Chondrocyte (in vitro differentiated cells): ENCODE results near the gene LRRTM4. TPM values are rescaled to one million over a fixed set of nuclear protein-coding genes. Genes with fewer than 3 reads are reported as not detected.
"Not testable (repeated sequence)": the region's sequence is repeated elsewhere in the genome, so short reads cannot be mapped to it uniquely, and the experiment has no call there.

Source experiments
- DNase-seq: peaks from one replicate; pipeline ENCODE4 v3.0.0; 2021; ENCODE audit warnings: mixed read lengths, low spot score
- H3K27ac Mint-ChIP-seq: one replicate; pipeline ENCODE4 v1.8.0; 2021; ENCODE audit warnings: mild to moderate bottlenecking, moderate library complexity, mixed read lengths; ENCODE audit not compliant: unreplicated experiment
- H3K27me3 Mint-ChIP-seq: 2 replicates; pipeline ENCODE4 v1.8.0; 2021; ENCODE audit warnings: low read depth, mixed read lengths
- H3K36me3 Mint-ChIP-seq: 2 replicates; pipeline ENCODE4 v1.8.0; 2021; ENCODE audit warnings: low read depth, mixed read lengths
- H3K4me1 Mint-ChIP-seq: 2 replicates; pipeline ENCODE4 v1.8.0; 2021; ENCODE audit warnings: low read depth, mild to moderate bottlenecking, mixed read lengths
- H3K4me3 Mint-ChIP-seq: one replicate; pipeline ENCODE4 v1.8.0; 2021; ENCODE audit warnings: mild to moderate bottlenecking, moderate library complexity, mixed read lengths; ENCODE audit not compliant: unreplicated experiment
- H3K9me3 Mint-ChIP-seq: 2 replicates; pipeline ENCODE4 v1.8.0; 2021; ENCODE audit warnings: low read depth, mixed read lengths
- total RNA-seq: library from RNA; stranded (reverse); gene quantifications from 3 replicates; pipeline ENCODE4 v1.2.1, GENCODE V29; 2021
- TF ChIP-seq, protein P1 (sequence below): fragments of 200-600 bp; sonication (generic); IDR thresholded peaks from 2 replicates; pipeline ENCODE4 v1.5.0; 2021; ENCODE audit warnings: antibody characterized with exemption, mild to moderate bottlenecking, moderate library complexity

LRRTM4 gene
- total RNA-seq, 1 donor from 2014 or later = not detected

DNA sequence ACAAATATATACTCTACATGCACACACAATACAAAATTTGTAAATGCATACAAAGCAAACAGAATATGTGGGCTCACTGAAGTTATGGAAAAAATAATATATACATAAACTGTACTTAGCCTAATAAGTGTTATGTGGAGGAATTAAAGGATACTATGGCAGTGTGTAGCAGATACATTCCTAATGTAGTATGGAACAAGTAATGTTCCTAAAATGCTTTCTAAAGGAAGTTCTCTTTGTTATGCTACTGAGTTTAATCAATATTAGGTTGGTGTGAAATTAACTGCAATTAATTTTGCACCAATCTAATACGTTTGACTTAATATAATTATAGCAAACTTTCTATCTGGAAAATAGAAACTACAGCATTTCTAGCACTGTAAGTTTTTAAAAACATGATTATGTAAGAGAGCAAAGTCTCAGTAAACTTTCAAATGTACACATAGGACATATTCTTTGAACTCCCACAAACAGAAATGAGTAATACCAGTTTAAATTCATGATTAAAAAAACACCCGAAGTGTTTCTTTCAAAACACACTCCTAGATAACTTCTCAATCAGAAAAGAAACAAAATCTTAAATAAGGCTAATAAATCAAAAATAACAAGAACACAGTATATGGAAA, 331.3 kb downstream of the LRRTM4 start:
- H3K9me3 Mint-ChIP-seq = no peaks in the 10 kb centered on the region
- H3K27me3 Mint-ChIP-seq = peaks cover 3% of the 10 kb centered on the region
- TF ChIP-seq, protein P1, sequence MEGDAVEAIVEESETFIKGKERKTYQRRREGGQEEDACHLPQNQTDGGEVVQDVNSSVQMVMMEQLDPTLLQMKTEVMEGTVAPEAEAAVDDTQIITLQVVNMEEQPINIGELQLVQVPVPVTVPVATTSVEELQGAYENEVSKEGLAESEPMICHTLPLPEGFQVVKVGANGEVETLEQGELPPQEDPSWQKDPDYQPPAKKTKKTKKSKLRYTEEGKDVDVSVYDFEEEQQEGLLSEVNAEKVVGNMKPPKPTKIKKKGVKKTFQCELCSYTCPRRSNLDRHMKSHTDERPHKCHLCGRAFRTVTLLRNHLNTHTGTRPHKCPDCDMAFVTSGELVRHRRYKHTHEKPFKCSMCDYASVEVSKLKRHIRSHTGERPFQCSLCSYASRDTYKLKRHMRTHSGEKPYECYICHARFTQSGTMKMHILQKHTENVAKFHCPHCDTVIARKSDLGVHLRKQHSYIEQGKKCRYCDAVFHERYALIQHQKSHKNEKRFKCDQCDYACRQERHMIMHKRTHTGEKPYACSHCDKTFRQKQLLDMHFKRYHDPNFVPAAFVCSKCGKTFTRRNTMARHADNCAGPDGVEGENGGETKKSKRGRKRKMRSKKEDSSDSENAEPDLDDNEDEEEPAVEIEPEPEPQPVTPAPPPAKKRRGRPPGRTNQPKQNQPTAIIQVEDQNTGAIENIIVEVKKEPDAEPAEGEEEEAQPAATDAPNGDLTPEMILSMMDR = no peak
- H3K4me3 Mint-ChIP-seq = no peak overlapping the region
- no peak overlapping the region for H3K27ac Mint-ChIP-seq
- H3K4me1 Mint-ChIP-seq = no peaks in the 10 kb centered on the region
- no peaks in the 10 kb centered on the region for H3K36me3 Mint-ChIP-seq
- DNase-seq = no peak

DNA sequence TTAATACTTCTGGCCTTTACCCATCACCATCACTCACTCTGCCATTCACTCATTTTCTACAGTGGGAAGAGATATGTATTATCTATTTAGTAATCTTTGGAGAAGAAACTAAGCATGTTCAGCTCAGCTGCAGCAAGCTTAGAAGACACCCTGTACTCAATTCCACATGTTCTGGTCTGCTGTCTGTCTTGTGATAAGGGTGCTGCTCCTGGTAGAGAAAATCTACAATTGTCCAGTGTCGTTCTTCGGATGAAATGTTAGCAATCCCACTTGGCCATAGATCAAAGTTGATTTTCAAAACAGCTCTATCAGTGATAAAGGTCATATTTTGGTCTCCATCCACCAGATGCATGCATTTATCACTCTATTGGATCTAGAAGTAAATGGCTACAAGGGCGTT, 337.1 kb downstream of the LRRTM4 start:
- no peaks in the 10 kb centered on the region for H3K36me3 Mint-ChIP-seq
- H3K4me1 Mint-ChIP-seq = no peaks in the 10 kb centered on the region

DNA sequence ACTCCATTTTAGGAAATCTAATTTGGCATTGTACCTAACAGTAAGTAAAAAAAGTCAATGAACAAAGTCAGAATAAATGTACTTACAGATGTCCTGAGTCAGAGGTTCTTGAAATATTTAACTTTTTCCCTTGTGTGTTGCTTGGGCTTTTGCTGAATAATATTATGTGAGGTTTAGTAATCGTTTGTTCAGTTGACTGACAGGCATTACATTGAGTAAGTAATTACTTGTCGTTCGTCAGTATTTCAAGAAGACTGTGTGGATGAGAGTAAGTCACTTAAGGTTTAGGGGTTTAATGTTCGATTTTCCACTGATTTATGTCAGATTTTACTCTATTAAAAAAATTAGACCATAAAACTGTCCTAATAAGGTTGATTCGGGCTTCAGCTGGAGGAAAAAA, 342.9 kb downstream of the LRRTM4 start:
- TF ChIP-seq, protein P1 = no peak

More for the DNA sequence above, 337.1 kb downstream of the LRRTM4 start:
- Mint-ChIP-seq H3K4me3 (no peak overlapping the region), H3K9me3 (peaks cover 7% of the 10 kb centered on the region), H3K27me3 (peaks cover 3% of the 10 kb centered on the region), H3K27ac (no peak overlapping the region)
- DNase-seq = no peak
- TF ChIP-seq, protein P1 = no peak

DNA sequence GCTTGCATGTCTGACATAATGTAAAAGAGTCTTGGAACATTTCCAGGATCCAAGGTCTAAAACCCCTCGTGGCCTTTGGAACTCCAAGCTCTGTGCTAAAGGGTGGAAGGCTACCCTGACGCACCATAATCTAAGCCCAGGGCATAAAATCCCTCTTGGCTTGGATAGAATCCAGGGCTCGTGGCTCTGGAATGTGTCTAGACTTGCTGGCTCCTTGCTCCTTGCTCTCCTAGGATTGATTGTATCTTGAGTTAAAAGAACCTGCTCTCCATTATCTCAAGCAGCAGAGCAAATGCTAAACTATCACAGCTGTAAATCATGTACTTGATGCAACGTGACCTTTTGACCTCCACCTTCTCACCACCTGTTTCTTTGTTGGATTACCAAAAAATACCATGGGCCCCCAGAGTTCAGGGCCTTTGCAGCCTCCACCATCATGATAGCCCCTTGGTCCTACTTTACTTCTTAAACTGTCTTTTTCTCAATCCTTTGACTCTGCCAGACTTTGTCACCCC, 346.9 kb downstream of the LRRTM4 start:
- not testable (repeated sequence) for H3K36me3 Mint-ChIP-seq, DNase-seq, H3K27me3 Mint-ChIP-seq, H3K4me3 Mint-ChIP-seq, H3K27ac Mint-ChIP-seq, H3K4me1 Mint-ChIP-seq, H3K9me3 Mint-ChIP-seq

More for the DNA sequence above, 342.9 kb downstream of the LRRTM4 start:
- Mint-ChIP-seq H3K27ac (no peak overlapping the region), H3K36me3 (no peaks in the 10 kb centered on the region), H3K4me3 (no peak overlapping the region), H3K27me3 (no peaks in the 10 kb centered on the region), H3K4me1 (no peaks in the 10 kb centered on the region), H3K9me3 (peaks cover 7% of the 10 kb centered on the region)
- no peak for DNase-seq

DNA sequence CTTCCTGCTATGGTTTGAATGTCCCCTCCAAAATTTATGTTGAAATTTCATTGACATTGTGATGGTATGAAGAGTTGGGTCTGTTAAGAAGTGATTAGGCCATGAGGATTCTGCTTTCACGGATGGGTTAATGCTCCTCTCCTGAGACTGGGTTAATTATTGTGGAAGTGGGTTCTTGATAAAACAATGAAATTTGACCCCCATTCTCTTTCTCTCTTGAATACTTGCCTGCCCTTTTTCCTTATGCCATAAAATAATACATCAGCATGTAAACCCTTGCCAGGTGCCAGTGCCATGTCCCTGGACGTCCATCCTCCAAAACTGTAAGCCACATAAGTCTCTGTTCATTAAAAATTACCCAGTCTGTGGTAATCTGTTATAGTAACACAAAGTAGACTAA, 352.8 kb downstream of the LRRTM4 start:
- H3K36me3 Mint-ChIP-seq = no peaks in the 10 kb centered on the region
- H3K4me3 Mint-ChIP-seq = no peak overlapping the region
- no peaks in the 10 kb centered on the region for H3K4me1 Mint-ChIP-seq
- TF ChIP-seq, protein P1 = no peak
- DNase-seq = no peak
- no peaks in the 10 kb centered on the region for H3K27me3 Mint-ChIP-seq
- no peak overlapping the region for H3K27ac Mint-ChIP-seq
- H3K9me3 Mint-ChIP-seq = peaks cover 23% of the 10 kb centered on the region

DNA sequence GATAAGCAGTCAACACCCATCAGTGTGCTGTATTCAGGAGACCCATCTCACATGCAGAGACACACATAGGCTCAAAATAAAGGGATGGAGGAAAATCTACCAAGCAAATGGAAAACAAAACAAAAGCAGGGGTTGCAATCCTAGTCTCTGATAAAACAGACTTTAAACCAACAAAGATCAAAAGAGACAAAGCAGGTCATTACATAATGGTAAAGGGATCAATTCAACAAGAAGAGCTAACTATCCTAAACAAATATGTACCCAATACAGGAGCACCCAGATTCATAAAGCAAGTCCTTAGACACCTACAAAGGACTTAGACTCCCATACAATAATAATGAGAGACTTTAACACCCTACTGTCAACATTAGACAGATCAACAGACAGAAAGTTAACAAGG, 358.2 kb downstream of the LRRTM4 start:
- H3K27ac Mint-ChIP-seq = not testable (repeated sequence)

More for the DNA sequence above, 358.2 kb downstream of the LRRTM4 start:
- not testable (repeated sequence) for DNase-seq, H3K4me1 Mint-ChIP-seq, H3K27me3 Mint-ChIP-seq, H3K4me3 Mint-ChIP-seq, H3K36me3 Mint-ChIP-seq
- H3K9me3 Mint-ChIP-seq = peaks cover 34% of the 10 kb centered on the region
